ENCODE data around the gene PSME3. TPM values are rescaled to one million over a fixed set of nuclear protein-coding genes. Genes with fewer than 3 reads are reported as not detected.
"Not testable (repeated sequence)": the region's sequence is repeated elsewhere in the genome, so short reads cannot be mapped to it uniquely, and the experiment has no call there.

PSME3 gene
- total RNA-seq, 1 donor from 2014 or later, result 172 TPM

DNA sequence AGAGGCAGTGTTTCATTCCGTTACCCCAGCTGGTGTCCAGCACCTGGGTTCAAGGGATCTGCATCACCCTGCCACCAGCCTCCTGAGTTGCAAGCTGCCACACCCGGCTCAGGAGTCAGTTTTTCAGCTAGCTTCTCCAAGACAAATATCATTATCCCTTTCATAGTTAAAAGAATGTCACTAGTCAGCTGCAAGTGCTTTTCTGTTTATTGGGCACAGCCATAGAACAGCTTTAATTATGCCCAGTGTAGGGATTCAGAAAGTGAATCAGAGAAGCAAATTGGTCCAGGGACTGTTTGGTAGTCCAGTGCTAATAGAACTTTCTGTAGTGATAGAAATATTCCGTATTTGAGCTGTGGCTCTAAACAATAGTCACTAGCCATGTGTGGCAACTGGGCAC lies 14.9 kb downstream of the PSME3 start:
- Mint-ChIP-seq H3K27ac (ENCODE audit: unreplicated experiment) (no peak overlapping the region), H3K4me1 (no peaks in the 10 kb centered on the region), H3K36me3 (ENCODE audit: low read depth) (no peaks in the 10 kb centered on the region), H3K27me3 (ENCODE audit: low read depth) (no peaks in the 10 kb centered on the region), H3K4me3 (no peak overlapping the region), H3K9me3 (no peaks in the 10 kb centered on the region)
- TF ChIP-seq, protein P1, sequence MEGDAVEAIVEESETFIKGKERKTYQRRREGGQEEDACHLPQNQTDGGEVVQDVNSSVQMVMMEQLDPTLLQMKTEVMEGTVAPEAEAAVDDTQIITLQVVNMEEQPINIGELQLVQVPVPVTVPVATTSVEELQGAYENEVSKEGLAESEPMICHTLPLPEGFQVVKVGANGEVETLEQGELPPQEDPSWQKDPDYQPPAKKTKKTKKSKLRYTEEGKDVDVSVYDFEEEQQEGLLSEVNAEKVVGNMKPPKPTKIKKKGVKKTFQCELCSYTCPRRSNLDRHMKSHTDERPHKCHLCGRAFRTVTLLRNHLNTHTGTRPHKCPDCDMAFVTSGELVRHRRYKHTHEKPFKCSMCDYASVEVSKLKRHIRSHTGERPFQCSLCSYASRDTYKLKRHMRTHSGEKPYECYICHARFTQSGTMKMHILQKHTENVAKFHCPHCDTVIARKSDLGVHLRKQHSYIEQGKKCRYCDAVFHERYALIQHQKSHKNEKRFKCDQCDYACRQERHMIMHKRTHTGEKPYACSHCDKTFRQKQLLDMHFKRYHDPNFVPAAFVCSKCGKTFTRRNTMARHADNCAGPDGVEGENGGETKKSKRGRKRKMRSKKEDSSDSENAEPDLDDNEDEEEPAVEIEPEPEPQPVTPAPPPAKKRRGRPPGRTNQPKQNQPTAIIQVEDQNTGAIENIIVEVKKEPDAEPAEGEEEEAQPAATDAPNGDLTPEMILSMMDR (conservative IDR thresholded peaks at IDR 0.05), result no peak
- no peak for DNase-seq (ENCODE audit: low read depth, low spot score)

DNA sequence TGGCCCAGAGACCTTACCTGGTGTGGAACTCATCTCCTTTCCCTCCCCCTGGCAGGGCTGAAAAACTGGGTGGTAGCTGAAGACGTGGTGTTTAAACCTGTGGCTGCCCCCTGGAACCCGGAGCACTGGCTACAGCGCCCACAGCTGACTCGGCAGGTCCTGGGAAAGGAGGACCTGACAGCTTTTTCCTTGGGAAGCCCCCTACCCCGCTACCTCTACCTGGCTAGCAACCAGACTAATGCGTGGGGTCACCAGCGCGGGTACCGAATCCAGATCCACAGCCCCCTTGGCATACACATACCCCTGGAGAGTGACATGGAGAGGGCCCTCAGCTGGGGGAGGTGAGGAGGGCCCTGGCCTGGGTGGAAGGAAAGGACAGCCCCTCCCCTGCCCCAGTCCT lies 15.8 kb downstream of the PSME3 start:
- Mint-ChIP-seq H3K27me3 (ENCODE audit: low read depth) (no peaks in the 10 kb centered on the region), H3K4me1 (no peaks in the 10 kb centered on the region), H3K4me3 (no peak overlapping the region), H3K36me3 (ENCODE audit: low read depth) (no peaks in the 10 kb centered on the region), H3K9me3 (no peaks in the 10 kb centered on the region), H3K27ac (ENCODE audit: unreplicated experiment) (no peak overlapping the region)
- TF ChIP-seq, protein P1 (conservative IDR thresholded peaks at IDR 0.05), result no peak
- no peak for DNase-seq (ENCODE audit: low read depth, low spot score)

DNA sequence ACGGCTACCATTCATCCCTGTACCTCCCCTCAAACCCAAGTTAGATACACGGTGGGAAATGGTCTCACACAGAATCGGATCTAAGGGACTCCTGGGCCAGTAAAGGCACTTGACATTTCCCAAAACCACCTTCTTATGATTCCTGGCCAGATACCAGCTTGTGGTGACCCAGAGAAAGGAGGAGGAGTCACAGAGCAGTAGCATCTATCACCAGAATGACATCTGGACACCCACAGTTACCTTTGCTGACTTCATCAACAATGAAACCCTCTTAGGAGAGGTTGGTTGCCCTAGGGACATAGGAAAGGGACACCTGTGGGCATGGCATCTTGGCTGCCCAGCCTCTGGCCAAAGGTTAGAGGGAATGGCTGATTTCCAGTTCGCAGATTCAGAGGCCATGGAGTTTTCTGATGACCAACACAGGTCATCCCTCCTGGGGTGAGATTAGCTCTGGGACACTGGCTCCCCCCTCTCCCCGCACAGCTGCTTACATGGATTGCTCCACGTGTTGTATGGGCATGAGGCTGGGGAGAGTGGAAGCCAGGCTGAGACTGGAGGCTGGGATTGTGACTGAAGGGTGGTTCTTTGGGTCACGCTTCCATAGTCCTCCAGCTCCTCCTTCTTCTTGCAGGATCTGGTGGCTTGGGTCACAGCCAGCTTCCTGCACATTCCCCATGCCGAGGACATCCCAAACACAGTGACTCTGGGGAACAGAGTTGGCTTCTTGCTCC lies 16.4 kb downstream of the PSME3 start:
- no peak overlapping the region for H3K4me3 Mint-ChIP-seq
- H3K27ac Mint-ChIP-seq (ENCODE audit: unreplicated experiment), result peak overlapping the region; percentile 81
- no peaks in the 10 kb centered on the region for H3K4me1 Mint-ChIP-seq
- no peak for DNase-seq (ENCODE audit: low read depth, low spot score)
- TF ChIP-seq, protein P1 (conservative IDR thresholded peaks at IDR 0.05), result no peak
- no peaks in the 10 kb centered on the region for H3K36me3 Mint-ChIP-seq (ENCODE audit: low read depth)
- H3K9me3 Mint-ChIP-seq, result no peaks in the 10 kb centered on the region
- H3K27me3 Mint-ChIP-seq (ENCODE audit: low read depth), result no peaks in the 10 kb centered on the region

DNA sequence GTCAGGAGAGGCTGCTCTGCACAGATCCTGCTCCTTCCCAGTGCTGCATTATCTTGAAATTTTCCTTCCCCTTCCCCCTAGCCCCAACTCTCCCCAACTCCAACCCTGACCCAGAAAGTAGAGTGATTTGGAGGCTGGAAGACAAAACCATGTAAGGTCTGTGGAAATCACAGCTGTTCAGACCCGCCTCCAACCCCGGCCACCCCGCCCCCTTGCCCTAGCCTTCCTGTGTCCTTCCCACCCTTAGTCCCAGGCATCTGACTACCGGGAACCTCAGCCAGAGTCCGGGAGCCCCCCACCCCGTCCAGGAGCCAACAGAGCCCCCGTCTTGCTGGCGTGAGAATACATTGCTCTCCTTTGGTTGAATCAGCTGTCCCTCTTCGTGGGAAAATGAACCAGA lies 17.8 kb downstream of the PSME3 start, which contains the start of gene AOC3:
Gene AOC3, plus strand, starts transcription at position 246 of the 400 bp plus-strand sequence. Its CDS starts 145 bp downstream, at position 391.
- Mint-ChIP-seq H3K4me1 (peaks cover 8% of the 10 kb centered on the region), H3K36me3 (ENCODE audit: low read depth) (no peaks in the 10 kb centered on the region), H3K4me3 (no peak within 1 kb of the TSS), H3K9me3 (no peaks in the 10 kb centered on the region), H3K27me3 (ENCODE audit: low read depth) (no peaks in the 10 kb centered on the region), H3K27ac (ENCODE audit: unreplicated experiment) (no peak within 1 kb of the TSS)
- TF ChIP-seq, protein P1 (conservative IDR thresholded peaks at IDR 0.05), result no peak
- no peak for DNase-seq (ENCODE audit: low read depth, low spot score)

DNA sequence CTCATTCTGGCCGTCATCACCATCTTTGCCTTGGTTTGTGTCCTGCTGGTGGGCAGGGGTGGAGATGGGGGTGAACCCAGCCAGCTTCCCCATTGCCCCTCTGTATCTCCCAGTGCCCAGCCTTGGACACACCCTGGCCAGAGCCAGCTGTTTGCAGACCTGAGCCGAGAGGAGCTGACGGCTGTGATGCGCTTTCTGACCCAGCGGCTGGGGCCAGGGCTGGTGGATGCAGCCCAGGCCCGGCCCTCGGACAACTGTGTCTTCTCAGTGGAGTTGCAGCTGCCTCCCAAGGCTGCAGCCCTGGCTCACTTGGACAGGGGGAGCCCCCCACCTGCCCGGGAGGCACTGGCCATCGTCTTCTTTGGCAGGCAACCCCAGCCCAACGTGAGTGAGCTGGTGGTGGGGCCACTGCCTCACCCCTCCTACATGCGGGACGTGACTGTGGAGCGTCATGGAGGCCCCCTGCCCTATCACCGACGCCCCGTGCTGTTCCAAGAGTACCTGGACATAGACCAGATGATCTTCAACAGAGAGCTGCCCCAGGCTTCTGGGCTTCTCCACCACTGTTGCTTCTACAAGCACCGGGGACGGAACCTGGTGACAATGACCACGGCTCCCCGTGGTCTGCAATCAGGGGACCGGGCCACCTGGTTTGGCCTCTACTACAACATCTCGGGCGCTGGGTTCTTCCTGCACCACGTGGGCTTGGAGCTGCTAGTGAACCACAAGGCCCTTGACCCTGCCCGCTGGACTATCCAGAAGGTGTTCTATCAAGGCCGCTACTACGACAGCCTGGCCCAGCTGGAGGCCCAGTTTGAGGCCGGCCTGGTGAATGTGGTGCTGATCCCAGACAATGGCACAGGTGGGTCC lies 18.4 kb downstream of the PSME3 start:
- H3K27me3 Mint-ChIP-seq (ENCODE audit: low read depth); H3K36me3 Mint-ChIP-seq (ENCODE audit: low read depth); H3K4me3 Mint-ChIP-seq; DNase-seq (ENCODE audit: low read depth, low spot score); H3K27ac Mint-ChIP-seq (ENCODE audit: unreplicated experiment); H3K4me1 Mint-ChIP-seq; H3K9me3 Mint-ChIP-seq: not testable (repeated sequence)

DNA sequence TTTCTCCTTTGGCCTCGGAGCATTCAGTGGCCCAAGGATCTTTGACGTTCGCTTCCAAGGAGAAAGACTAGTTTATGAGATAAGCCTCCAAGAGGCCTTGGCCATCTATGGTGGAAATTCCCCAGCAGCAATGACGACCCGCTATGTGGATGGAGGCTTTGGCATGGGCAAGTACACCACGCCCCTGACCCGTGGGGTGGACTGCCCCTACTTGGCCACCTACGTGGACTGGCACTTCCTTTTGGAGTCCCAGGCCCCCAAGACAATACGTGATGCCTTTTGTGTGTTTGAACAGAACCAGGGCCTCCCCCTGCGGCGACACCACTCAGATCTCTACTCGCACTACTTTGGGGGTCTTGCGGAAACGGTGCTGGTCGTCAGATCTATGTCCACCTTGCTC lies 19.2 kb downstream of the PSME3 start:
- no peak for DNase-seq (ENCODE audit: low read depth, low spot score)
- Mint-ChIP-seq H3K27ac (ENCODE audit: unreplicated experiment) (no peak overlapping the region), H3K4me3 (no peak overlapping the region), H3K4me1 (peaks cover 8% of the 10 kb centered on the region), H3K27me3 (ENCODE audit: low read depth) (no peaks in the 10 kb centered on the region), H3K36me3 (ENCODE audit: low read depth) (no peaks in the 10 kb centered on the region), H3K9me3 (no peaks in the 10 kb centered on the region)
- TF ChIP-seq, protein P1 (conservative IDR thresholded peaks at IDR 0.05), result no peak
